ENCODE results near the gene MUS81. TPM values are rescaled to one million over a fixed set of nuclear protein-coding genes. Genes with fewer than 3 reads are reported as not detected.

MUS81 gene
- total and polyA plus RNA-seq, 2 of the 13 experiments (the other 11 are each of a cell fraction or from before 2014, with no cell fraction given): 25.6 to 30.2 TPM

DNA sequence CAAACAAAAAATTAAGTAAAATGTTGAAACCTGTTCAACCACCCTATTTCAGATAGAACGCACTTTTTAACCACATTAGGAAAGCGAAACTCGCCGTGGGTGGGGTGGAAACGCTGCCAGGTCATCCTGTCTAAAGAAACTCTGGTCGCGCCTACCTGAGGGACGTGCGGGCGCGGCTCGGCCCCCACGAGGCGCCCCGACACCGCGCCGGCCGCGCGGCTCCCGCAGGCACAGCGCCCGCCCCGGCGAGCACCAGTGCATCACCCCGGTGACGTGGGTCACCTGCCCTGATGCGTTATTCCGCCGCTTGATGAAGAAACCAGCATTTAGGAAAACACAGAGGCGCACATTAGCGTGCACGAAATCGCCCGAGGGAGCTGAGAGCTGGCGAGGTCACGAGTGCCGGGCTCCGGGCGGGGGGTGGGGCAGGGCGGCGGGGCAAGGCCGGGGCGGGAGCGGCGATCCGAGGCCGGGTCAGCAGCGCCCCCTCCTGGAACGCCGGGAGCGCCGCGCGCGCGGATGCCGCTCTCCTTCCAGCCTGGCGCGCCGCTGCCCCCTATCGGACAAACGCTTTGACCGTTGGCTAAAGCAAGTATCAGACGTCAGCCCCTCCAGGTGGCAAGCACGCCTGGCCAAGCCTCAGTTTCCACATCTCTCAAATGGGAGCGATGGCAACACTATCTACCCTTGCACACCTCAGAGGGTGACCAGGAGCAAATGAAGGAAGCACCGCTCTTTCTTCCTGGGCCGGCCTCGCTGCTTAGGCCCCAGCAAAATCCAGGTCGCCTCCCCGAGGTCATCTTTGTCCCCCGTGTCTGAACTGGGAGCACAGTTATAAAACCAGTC lies 42.2 kb upstream of the MUS81 start (continued):
- no peak for TF ChIP-seq ZNF333 (CRISPR knock-in tag; IDR thresholded peaks at IDR 0.05; ENCODE audit: borderline replicate concordance)
- TF ChIP-seq, protein P1, sequence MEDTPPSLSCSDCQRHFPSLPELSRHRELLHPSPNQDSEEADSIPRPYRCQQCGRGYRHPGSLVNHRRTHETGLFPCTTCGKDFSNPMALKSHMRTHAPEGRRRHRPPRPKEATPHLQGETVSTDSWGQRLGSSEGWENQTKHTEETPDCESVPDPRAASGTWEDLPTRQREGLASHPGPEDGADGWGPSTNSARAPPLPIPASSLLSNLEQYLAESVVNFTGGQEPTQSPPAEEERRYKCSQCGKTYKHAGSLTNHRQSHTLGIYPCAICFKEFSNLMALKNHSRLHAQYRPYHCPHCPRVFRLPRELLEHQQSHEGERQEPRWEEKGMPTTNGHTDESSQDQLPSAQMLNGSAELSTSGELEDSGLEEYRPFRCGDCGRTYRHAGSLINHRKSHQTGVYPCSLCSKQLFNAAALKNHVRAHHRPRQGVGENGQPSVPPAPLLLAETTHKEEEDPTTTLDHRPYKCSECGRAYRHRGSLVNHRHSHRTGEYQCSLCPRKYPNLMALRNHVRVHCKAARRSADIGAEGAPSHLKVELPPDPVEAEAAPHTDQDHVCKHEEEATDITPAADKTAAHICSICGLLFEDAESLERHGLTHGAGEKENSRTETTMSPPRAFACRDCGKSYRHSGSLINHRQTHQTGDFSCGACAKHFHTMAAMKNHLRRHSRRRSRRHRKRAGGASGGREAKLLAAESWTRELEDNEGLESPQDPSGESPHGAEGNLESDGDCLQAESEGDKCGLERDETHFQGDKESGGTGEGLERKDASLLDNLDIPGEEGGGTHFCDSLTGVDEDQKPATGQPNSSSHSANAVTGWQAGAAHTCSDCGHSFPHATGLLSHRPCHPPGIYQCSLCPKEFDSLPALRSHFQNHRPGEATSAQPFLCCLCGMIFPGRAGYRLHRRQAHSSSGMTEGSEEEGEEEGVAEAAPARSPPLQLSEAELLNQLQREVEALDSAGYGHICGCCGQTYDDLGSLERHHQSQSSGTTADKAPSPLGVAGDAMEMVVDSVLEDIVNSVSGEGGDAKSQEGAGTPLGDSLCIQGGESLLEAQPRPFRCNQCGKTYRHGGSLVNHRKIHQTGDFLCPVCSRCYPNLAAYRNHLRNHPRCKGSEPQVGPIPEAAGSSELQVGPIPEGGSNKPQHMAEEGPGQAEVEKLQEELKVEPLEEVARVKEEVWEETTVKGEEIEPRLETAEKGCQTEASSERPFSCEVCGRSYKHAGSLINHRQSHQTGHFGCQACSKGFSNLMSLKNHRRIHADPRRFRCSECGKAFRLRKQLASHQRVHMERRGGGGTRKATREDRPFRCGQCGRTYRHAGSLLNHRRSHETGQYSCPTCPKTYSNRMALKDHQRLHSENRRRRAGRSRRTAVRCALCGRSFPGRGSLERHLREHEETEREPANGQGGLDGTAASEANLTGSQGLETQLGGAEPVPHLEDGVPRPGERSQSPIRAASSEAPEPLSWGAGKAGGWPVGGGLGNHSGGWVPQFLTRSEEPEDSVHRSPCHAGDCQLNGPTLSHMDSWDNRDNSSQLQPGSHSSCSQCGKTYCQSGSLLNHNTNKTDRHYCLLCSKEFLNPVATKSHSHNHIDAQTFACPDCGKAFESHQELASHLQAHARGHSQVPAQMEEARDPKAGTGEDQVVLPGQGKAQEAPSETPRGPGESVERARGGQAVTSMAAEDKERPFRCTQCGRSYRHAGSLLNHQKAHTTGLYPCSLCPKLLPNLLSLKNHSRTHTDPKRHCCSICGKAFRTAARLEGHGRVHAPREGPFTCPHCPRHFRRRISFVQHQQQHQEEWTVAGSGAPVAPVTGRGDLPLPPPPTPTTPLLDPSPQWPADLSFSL (CRISPR knock-in tag; IDR thresholded peaks at IDR 0.05): no peak
- TF ChIP-seq SNAPC2 (CRISPR knock-in tag; IDR thresholded peaks at IDR 0.05): no peak
- 0 out of 2 replicates have a peak, but pooled peaks have one; percentile 17 for TF ChIP-seq ZSCAN21 (CRISPR knock-in tag; IDR thresholded peaks at IDR 0.05; ENCODE audit: borderline replicate concordance)
- TF ChIP-seq ZNF746 (CRISPR knock-in tag; IDR thresholded peaks at IDR 0.05): no peak
- TF ChIP-seq AGO2 (optimal IDR thresholded peaks at IDR 0.05; ENCODE audit: low read depth, low read length): no peak
- no peak for TF ChIP-seq RARA (CRISPR knock-in tag; IDR thresholded peaks at IDR 0.05)
- no peak for TF ChIP-seq NBN (conservative IDR thresholded peaks at IDR 0.05)
- TF ChIP-seq MYNN (CRISPR knock-in tag; IDR thresholded peaks at IDR 0.05; ENCODE audit: low read depth): 0 out of 2 replicates have a peak, but pooled peaks have one; percentile 62
- 0 out of 2 replicates have a peak, but pooled peaks have one; percentile 27 for TF ChIP-seq RXRA (CRISPR knock-in tag; IDR thresholded peaks at IDR 0.05)
- TF ChIP-seq, protein P2, sequence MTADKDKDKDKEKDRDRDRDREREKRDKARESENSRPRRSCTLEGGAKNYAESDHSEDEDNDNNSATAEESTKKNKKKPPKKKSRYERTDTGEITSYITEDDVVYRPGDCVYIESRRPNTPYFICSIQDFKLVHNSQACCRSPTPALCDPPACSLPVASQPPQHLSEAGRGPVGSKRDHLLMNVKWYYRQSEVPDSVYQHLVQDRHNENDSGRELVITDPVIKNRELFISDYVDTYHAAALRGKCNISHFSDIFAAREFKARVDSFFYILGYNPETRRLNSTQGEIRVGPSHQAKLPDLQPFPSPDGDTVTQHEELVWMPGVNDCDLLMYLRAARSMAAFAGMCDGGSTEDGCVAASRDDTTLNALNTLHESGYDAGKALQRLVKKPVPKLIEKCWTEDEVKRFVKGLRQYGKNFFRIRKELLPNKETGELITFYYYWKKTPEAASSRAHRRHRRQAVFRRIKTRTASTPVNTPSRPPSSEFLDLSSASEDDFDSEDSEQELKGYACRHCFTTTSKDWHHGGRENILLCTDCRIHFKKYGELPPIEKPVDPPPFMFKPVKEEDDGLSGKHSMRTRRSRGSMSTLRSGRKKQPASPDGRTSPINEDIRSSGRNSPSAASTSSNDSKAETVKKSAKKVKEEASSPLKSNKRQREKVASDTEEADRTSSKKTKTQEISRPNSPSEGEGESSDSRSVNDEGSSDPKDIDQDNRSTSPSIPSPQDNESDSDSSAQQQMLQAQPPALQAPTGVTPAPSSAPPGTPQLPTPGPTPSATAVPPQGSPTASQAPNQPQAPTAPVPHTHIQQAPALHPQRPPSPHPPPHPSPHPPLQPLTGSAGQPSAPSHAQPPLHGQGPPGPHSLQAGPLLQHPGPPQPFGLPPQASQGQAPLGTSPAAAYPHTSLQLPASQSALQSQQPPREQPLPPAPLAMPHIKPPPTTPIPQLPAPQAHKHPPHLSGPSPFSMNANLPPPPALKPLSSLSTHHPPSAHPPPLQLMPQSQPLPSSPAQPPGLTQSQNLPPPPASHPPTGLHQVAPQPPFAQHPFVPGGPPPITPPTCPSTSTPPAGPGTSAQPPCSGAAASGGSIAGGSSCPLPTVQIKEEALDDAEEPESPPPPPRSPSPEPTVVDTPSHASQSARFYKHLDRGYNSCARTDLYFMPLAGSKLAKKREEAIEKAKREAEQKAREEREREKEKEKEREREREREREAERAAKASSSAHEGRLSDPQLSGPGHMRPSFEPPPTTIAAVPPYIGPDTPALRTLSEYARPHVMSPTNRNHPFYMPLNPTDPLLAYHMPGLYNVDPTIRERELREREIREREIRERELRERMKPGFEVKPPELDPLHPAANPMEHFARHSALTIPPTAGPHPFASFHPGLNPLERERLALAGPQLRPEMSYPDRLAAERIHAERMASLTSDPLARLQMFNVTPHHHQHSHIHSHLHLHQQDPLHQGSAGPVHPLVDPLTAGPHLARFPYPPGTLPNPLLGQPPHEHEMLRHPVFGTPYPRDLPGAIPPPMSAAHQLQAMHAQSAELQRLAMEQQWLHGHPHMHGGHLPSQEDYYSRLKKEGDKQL (CRISPR knock-in tag; IDR thresholded peaks at IDR 0.05; ENCODE audit: low read depth): no peak
- TF ChIP-seq EHMT2 (IDR thresholded peaks at IDR 0.05; ENCODE audit: borderline replicate concordance, low read depth, low read length): no peak
- no peak for TF ChIP-seq SP4 (CRISPR knock-in tag; IDR thresholded peaks at IDR 0.05)
- 0 out of 2 replicates have a peak, but pooled peaks have one; percentile 36 for TF ChIP-seq PITX1 (CRISPR knock-in tag; IDR thresholded peaks at IDR 0.05)

Data from HepG2 (cell line).